HG03064 (cell line): Measurements from ENCODE around the gene MACROH2A2.
A peak's percentile ranks its signal among the peaks of the same experiment; 100 is the strongest.
"Not testable (repeated sequence)": the region's sequence is repeated elsewhere in the genome, so short reads cannot be mapped to it uniquely, and the experiment has no call there.

Source experiments
- ATAC-seq: cut with Tn5 transposase; IDR thresholded peaks from one replicate; pipeline ENCODE4 v1.9.1; 2021; ENCODE audit warnings: low read depth; ENCODE audit not compliant: unreplicated experiment

MACROH2A2 gene

DNA sequence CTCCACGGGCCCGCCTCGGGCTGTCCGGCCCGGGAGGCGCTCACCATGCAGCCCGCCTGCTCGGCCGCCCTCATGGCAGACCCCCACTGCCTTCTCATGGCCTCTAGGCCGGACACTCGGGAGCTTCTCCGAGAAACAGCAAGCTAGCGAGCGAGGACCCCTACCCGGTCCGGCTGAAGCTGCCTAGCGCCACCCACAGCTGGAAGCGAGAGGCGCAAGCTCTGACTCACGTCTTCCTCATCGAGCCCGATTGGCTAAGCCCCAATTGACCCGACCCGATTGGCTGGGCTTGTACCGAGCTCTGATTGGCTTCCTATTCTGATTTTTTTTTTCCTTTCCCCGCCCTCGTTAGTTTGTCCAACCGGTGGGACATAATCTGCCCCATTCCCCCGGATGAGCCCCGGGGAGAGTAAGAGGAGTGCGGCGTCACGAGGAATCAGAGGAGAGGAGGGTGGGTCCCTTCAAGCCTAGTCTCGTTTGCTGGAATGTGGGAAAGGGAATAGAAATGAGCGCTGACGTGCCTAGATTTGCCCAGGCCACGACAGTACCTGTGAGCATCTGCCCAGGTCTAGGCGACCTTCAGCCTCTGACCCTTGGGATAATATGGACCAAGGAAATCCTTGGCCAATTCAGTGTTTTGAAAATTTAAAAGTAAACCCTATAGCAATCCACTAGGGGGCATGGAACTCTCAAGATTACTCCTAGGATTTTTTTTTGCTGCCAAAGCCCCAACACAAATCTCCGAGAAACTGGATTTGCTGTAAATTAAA is 94.0 kb downstream of the MACROH2A2 start, which contains the start of gene TYSND1:
Gene TYSND1 (minus strand): TSS at position 212 of the 770 bp plus-strand sequence. CDS start 114 bp downstream, at position 98.
- peak; percentile 88 for ATAC-seq

DNA sequence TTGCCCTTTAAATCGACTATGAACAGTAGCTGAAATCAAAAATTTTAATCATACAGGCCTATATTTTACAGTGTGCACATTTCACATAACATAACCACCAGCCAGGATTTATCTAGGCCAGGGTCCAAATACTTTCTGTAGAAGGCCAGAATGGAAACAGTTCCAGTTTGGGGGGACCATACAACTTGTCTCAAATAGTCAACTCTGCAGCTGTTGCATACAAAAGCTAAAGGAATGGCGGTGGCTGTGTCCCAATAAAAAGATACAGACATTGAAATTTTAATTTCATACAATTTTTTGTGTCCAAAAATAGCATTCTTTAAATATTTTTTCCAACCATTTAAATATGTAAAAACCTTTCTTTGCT is 94.6 kb downstream of the MACROH2A2 start:
- ATAC-seq: no peak

DNA sequence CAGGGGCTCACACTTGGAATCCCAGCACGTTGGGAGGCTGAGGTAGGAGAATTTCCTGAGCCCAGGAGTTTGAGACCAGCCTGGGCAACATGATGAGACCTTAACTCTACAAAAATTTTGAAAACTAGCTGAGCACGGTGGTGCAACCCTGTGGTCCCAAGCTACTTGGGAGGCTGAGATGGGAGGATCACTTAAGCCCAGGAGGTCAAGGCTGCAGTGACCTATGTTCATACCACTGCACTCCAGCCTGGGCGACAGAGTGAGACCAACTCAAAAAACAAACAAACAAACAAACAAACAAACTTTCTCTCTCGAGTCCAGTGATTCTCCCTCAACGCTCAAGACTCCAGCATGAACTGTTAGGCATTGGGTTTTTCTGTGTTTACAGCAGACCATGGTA is 95.9 kb downstream of the MACROH2A2 start:
- no peak for ATAC-seq

DNA sequence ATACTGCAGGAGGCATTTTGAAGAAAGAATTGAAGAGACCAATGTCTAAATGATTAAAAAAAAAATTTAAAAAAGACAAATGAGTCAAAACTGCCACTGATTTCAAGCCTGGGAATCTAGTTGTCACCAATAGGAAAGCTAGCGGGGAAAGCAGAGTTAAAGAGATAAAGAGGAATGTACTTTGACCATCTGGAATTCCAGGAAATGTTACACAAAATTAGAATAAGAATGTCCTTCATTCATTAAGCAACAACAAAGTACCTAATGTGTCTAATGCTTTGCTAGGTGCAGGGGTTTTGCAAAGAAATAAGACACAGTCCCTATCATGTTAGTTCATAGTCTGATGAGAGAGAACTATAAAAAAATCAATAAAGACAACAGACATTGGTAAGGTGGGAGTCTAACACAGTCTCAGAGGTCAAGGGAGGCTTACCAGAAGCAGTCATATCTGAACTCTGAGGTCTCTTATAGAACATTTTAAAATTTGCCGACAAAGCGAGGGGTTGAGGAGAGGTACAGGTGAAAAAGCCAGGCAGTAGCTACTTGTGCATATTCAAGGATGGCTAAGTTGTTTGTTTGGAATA is 102.7 kb downstream of the MACROH2A2 start:
- ATAC-seq: no peak

DNA sequence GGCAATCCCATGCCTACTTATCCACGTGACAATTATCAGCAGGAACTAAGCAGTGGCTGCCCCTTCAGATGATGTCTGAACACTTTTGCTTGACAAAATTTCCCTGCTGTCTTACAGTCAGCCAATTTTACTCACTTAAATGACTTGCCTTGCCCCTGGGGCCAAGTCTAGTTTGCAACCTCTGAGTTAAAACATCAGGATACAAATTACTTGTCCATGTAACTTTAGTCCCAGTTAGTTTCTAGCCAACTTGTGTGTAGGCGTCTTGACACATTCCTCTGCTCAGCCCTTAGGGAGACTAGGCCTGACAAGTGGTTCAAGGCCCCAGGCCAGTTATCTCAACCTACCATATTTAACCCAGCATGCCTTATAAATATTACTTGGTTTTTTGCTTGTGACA is 105.5 kb downstream of the MACROH2A2 start:
- no peak for ATAC-seq

DNA sequence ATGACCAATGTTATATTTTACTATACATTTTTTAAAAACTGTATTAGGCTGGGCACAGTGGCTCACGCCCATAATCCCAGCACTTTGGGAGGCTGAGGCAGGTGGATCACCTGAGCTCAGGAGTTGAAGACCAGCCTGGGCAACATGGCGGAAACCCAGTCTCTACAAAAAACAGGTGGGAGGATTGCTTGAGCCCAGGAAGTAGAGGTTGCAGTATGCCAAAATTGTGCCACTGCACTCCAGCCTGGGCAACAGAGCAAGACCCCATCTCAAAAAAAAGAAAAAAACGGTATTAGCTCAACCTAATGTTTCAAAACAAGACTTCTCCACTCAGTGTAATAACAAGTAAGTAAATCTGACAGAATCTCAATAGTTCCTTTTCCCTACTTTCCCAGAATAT is 106.7 kb downstream of the MACROH2A2 start:
- ATAC-seq: not testable (repeated sequence)

DNA sequence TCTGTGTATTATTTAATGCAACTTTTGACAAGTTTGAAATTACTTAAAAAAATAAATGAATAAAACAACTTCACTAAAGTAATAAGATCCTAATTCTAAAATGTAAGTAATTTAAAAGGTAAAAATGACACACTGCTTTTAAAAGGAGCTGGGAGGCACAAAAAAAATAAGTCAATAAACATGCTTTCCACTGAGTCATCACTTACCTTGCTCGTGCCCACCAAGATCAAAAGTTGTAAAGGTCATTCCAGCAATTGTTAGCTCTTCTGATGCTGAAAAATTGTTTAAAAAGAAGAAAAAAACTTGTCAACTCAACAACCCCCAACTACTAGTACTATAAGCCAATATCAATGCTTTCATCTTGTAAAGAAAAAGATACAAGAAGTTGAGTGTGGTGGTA is 108.2 kb downstream of the MACROH2A2 start:
- no peak for ATAC-seq
